Measurements from ENCODE around the gene MMP10. TPM values are rescaled to one million over a fixed set of nuclear protein-coding genes. Genes with fewer than 3 reads are reported as not detected.
"Not testable (repeated sequence)": the region's sequence is repeated elsewhere in the genome, so short reads cannot be mapped to it uniquely, and the experiment has no call there.

The MMP10 gene
- total RNA-seq, 1 donor from 2014 or later = not detected

DNA sequence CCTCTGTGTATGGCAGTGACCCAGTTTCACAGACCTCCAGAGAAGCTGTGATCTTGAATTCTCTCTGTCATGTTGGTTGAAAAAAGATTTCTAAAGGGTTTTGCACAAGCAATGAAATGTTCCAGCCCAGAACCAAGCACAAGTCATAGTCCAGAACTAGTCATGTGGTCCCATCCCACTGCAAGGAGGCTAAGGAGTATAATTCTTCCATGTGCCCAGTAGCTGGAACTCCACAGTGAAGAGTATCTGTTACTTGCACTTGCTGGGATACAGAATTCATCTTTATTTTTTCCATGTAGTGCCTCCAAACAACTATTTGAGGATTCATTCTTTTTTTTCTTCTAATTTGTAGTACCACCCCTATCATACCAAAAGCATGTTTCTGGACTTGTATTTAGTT is 45.8 kb downstream of the MMP10 start:
- no peak for DNase-seq (ENCODE audit: low read depth, low spot score)
- H3K4me1 Mint-ChIP-seq = no peaks in the 10 kb centered on the region
- no peaks in the 10 kb centered on the region for H3K36me3 Mint-ChIP-seq (ENCODE audit: low read depth)
- no peak overlapping the region for H3K4me3 Mint-ChIP-seq
- no peak overlapping the region for H3K27ac Mint-ChIP-seq (ENCODE audit: unreplicated experiment)
- peaks cover 2% of the 10 kb centered on the region for H3K9me3 Mint-ChIP-seq
- H3K27me3 Mint-ChIP-seq (ENCODE audit: low read depth) = no peaks in the 10 kb centered on the region
- TF ChIP-seq, protein P1, sequence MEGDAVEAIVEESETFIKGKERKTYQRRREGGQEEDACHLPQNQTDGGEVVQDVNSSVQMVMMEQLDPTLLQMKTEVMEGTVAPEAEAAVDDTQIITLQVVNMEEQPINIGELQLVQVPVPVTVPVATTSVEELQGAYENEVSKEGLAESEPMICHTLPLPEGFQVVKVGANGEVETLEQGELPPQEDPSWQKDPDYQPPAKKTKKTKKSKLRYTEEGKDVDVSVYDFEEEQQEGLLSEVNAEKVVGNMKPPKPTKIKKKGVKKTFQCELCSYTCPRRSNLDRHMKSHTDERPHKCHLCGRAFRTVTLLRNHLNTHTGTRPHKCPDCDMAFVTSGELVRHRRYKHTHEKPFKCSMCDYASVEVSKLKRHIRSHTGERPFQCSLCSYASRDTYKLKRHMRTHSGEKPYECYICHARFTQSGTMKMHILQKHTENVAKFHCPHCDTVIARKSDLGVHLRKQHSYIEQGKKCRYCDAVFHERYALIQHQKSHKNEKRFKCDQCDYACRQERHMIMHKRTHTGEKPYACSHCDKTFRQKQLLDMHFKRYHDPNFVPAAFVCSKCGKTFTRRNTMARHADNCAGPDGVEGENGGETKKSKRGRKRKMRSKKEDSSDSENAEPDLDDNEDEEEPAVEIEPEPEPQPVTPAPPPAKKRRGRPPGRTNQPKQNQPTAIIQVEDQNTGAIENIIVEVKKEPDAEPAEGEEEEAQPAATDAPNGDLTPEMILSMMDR (conservative IDR thresholded peaks at IDR 0.05) = no peak

DNA sequence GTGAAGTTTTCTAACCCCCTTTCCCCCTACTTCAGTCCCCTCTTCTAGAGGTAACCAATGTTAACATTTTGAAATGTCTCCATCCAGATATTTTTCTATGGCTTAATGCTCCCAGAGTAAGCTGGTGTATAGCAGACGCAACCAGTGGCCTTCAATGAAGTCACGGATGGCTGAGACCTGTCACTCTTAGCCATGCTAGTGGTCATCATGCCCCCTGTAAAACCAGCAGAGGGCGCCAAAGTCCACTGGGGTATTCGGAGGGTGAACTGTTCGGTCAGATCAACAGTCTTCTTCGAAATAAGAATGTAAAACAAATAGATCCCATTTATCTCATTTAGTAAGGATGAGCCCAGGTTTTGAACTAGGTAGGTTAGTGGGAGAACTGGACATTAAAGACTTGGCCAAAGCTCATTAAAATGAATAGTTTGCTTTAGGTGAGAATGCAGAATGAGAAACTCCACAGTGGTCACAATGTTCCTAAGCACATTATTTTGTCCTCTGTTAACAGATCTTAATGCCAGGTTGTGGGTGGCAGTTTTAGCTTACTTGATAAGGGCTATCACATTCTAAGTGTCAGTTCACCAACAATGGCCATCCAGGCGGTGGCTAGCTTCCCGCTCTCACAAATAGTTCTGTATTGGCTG is 47.1 kb downstream of the MMP10 start:
- H3K27ac Mint-ChIP-seq (ENCODE audit: unreplicated experiment) = no peak overlapping the region
- H3K9me3 Mint-ChIP-seq = no peaks in the 10 kb centered on the region
- H3K36me3 Mint-ChIP-seq (ENCODE audit: low read depth) = no peaks in the 10 kb centered on the region
- DNase-seq (ENCODE audit: low read depth, low spot score) = peak; percentile 40
- H3K27me3 Mint-ChIP-seq (ENCODE audit: low read depth) = no peaks in the 10 kb centered on the region
- H3K4me3 Mint-ChIP-seq = no peak overlapping the region
- no peaks in the 10 kb centered on the region for H3K4me1 Mint-ChIP-seq
- TF ChIP-seq, protein P1 (conservative IDR thresholded peaks at IDR 0.05) = peak; percentile 76

DNA sequence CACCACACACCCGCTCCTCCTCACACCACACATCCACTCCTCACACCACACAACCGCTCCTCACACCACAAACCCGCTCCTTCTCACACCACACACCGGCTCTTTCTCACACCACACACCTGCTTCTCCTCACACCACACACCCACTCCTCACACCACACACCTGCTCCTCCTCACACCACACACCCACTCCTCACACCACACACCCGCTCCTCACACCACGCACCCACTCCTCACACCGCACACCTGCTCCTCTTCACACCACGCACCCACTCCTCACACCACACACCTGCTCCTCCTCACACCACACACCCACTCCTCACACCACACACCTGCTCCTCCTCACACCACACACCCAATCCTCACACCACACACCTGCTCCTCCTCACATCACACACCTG is 49.5 kb downstream of the MMP10 start:
- not testable (repeated sequence) for H3K36me3 Mint-ChIP-seq (ENCODE audit: low read depth); H3K27ac Mint-ChIP-seq (ENCODE audit: unreplicated experiment); H3K27me3 Mint-ChIP-seq (ENCODE audit: low read depth); H3K4me3 Mint-ChIP-seq; DNase-seq (ENCODE audit: low read depth, low spot score); H3K4me1 Mint-ChIP-seq; H3K9me3 Mint-ChIP-seq

DNA sequence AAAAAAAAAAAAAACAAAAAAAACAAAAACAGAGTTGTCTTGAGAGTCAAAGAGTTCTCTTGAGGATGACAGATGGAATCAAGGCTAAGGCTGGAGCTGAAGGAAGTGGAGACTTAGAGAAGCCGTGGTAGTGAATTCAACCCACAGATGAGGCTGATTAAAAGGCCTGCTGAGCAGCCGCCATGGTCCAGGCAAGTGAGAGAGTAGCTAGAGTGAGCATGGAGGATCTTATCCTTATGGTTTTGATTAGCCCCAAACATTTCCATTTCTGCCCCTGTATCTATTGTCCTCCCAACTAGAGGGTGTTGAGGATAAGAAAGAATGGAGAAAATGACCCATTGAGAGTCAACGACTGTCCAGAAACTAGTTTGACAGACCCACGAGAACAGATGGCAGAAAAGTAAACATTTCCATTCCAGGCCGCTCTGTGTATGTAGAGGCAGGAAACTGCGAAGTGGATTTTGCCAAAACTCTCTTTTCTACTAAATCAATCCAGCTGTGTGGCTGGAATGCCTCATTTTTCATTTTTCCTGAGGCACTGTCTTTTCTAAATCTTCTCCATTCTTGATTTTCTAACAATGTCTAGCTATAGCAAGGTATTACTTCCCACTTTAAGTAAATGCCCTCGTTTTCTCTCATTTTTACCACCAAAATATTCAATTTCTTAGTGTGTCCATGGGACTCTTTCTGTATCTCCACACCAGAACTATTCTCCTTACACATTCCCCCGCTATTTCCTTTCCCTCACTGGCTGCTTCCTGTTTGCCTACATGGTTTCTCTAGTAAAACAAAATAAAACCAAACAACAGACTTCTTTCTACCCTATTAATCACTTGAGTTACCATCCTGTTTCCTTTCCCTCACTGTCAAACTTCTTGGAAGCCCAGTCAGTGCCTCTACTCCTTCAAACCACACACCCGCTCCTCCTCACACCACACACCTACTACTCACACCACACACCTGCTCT is 50.3 kb downstream of the MMP10 start:
- Mint-ChIP-seq H3K4me1 (peaks cover 5% of the 10 kb centered on the region), H3K9me3 (peaks cover 3% of the 10 kb centered on the region), H3K27me3 (ENCODE audit: low read depth) (no peaks in the 10 kb centered on the region), H3K27ac (ENCODE audit: unreplicated experiment) (no peak overlapping the region), H3K4me3 (no peak overlapping the region), H3K36me3 (ENCODE audit: low read depth) (no peaks in the 10 kb centered on the region)
- TF ChIP-seq, protein P1 (conservative IDR thresholded peaks at IDR 0.05) = no peak
- no peak for DNase-seq (ENCODE audit: low read depth, low spot score)

DNA sequence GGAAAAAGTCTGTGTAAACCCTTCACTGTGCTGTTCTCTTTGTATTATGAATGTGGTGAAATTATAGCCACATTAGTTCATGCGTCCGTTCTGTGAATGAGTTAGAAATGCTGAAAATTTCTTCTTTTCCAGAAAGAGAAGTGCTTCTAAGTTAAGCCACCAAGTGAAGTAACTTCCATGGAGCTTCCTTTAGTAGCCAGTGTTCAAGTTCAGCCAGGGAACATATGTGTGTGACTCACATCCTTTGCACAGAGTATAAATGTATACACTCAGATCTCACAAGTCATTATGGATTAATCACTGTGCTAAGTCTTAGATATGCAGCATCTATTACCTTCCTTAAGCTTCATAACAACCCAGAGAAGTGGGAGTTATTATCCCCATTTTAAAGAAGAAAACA is 52.5 kb downstream of the MMP10 start:
- no peak for DNase-seq (ENCODE audit: low read depth, low spot score)
- peaks cover 8% of the 10 kb centered on the region for H3K4me1 Mint-ChIP-seq
- peaks cover 3% of the 10 kb centered on the region for H3K9me3 Mint-ChIP-seq
- TF ChIP-seq, protein P1 (conservative IDR thresholded peaks at IDR 0.05) = no peak
- H3K4me3 Mint-ChIP-seq = no peak overlapping the region
- H3K36me3 Mint-ChIP-seq (ENCODE audit: low read depth) = no peaks in the 10 kb centered on the region
- no peak overlapping the region for H3K27ac Mint-ChIP-seq (ENCODE audit: unreplicated experiment)
- no peaks in the 10 kb centered on the region for H3K27me3 Mint-ChIP-seq (ENCODE audit: low read depth)
